DMS114 treated with DMSO at 0.1 percent for 48 hours (cell line): ENCODE results near the gene FANCM.
"Not testable (repeated sequence)": the region's sequence is repeated elsewhere in the genome, so short reads cannot be mapped to it uniquely, and the experiment has no call there.

Source experiments
- DNase-seq: peaks from one replicate; lab custom pipeline; 2025; ENCODE audit not compliant: unreplicated experiment; lab: John Stamatoyannopoulos, UW

FANCM gene

DNA sequence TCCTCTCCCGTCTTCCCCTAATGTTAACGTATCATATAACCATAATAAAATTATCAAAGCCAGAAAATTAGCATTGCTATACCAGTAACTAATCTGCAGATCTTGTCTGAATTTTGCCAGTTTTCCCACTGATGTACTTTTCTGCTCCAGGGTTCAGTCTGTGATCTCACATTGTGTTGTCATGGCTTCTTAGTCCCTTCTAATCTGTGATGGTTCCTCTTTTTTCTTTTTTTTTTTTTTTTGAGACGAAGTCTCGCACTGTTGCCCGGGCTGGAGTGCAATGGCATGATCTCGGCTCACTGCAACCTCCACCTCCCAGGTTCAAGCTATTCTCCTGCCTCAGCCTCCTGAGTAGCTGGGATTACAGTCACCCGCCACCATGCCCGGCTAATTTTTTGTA lies 6.4 kb downstream of the FANCM start:
- DNase-seq = not testable (repeated sequence)

DNA sequence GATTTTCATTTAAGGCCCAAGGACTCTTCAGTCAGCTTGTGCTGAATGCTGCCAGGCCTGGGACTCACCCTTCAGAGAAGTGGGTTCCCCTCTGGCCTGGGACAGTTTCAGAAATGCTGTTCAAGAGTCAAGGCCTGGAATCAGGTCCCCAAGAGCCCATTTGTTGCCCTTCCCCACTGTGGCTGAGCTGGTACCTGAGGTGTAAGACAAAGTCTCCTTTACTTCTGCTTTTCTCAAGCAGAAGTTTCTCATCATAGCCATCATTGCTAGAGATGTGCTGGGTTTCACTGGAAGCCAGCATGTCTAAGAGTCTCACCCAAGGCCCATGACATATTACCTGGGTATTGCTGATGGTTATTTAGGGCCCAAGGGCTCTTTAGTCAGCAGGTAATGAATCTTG lies 8.9 kb downstream of the FANCM start:
- no peak for DNase-seq

DNA sequence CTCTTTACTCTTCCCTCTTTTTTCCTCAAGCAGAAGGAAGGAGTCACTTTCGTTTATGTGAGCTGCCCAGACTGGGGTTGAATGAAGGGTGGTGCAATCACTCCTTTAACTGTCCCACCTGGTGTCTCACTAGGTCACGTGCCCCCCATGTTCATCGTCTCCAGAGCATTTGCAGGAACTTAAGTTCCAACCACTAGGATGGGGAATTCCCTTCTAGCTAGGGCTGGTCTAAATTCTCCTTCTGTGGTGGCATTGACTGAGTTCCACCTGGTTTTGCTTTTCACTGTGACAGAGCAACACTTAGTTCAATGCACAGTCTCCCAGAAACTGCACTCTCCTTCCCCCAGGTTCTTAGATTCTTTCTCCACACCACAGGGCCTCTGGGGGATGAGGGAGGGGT lies 9.5 kb downstream of the FANCM start:
- no peak for DNase-seq

DNA sequence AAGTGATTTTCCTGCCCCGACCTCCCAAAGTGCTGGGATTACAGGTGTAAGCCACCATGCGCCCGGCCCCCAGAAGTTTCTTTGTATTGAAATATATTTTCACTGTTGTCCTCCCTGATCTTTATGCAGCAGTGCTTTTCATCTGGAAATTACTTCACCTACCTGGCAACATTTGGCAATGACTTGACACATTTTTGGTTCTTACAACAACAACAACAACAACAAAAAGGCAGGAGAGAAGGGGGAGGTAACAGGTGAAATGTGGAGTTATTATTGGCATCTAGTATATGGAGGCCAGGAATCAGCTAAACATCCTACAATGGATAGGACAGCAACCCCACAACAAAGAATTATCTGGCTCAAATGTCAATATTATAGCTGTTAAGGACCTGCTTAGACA lies 13.9 kb downstream of the FANCM start:
- DNase-seq = no peak

DNA sequence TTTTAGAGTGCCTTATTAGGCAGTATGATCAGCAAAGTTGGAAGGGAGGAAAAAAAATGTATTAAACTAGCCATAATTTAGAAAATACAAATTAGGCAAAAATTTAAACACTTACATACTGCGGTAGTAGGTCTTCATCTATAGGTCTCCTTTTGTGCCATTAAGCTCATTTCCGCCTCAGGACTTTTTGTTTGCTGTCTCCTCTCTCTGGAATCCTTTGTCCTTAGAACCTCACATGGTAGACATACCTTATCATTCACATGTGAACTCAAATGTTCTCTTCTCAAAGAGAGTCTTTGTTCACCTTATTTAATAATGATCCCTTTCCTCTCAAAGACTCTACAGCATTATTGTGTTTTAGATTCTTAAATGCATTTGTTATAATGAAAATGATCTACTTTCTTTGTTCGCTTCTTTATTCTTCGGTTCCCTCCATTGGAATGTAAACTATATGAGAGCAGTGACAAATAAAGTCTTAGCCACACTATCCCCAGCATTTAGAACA lies 14.7 kb downstream of the FANCM start:
- DNase-seq = no peak

DNA sequence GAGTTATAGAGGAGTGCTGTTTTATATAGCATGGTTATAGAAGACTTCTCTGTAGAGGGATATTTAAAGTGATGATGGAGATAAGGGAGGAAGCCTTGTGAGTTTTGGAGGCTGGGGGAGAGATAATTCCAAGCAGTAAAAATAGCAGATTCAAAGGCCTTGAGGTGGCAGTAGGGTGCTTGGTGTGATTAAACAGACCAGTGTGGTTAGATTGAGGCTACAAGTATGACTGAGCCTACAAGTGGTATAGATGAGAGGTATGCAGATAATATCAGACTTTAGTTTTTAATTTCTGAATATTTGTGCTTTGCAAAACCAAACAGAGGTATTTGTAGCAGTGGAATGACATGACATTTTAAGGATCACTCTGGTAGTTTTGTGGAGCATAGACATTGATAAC lies 20.3 kb downstream of the FANCM start:
- DNase-seq = no peak

DNA sequence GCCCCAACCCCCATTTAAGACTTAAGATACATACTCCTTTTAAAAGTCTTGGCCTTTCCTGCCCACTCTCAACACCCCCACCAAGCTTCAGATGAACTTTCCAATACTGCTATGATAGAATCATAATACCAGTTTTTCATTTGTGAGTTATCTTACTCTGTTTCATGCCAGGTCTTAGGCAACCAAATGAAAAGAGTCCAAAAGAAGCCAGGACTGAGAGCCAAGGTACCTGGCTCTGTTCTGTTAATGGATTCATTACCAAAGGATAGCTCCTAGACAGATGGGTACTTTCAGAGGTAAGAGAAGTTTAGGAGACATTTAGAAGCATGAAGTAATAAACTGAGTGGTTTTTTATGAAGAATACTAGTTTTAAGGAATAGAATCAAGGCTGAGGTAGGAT lies 34.2 kb downstream of the FANCM start:
- no peak for DNase-seq

DNA sequence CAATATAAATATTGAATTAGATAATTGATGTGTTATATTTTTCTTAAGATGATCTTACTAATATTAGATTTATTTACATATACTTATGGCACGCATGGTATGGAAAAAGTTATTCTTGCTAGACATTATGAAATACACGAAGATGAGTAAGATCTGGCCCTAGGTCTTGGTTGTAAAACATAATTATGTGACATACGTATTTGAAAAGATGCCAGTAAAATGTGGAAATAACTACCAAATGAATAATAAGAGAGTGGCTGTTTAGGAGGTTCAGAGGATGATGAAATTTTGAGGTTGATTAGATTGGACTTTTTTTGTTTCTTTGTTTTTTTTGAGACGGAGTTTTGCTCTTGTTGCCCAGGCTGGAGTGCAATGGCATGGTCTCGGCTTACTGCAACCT lies 41.3 kb downstream of the FANCM start:
- DNase-seq = no peak

DNA sequence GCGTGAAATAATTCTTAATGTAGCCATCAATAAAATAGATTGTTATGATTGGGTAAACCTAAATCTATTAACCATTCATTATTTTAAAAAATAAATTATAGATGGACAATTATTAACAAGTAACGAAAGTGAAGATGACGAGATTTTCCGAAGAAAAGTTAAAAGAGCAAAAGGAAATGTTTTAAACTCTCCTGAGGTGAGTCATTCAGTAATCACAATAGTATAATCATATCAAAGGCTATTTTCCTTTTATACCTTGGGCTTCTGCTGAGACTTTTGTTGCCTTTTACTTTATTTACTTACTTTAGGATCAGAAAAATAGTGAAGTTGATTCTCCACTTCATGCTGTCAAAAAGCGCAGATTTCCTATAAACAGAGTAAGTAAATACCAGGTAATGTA lies 45.6 kb downstream of the FANCM start:
- DNase-seq = no peak

DNA sequence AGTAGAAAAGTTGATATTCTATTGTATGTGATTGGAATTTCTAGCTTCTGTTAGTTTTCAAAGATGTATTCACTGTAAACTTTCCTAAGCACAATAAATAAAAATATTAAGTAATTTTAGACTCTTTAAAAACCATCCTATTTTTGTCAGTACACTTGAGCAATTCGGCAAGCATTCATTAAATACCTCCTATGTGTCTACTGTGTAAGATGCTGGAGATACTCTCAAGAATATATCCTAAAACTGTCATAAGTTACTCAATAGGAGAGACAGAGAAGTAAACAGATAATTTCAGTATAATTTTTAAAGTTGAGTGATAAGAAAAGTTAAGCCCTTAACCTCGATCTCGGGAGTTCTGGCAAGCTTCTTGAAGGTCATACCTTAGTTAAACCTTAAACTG lies 46.1 kb downstream of the FANCM start:
- DNase-seq = no peak

DNA sequence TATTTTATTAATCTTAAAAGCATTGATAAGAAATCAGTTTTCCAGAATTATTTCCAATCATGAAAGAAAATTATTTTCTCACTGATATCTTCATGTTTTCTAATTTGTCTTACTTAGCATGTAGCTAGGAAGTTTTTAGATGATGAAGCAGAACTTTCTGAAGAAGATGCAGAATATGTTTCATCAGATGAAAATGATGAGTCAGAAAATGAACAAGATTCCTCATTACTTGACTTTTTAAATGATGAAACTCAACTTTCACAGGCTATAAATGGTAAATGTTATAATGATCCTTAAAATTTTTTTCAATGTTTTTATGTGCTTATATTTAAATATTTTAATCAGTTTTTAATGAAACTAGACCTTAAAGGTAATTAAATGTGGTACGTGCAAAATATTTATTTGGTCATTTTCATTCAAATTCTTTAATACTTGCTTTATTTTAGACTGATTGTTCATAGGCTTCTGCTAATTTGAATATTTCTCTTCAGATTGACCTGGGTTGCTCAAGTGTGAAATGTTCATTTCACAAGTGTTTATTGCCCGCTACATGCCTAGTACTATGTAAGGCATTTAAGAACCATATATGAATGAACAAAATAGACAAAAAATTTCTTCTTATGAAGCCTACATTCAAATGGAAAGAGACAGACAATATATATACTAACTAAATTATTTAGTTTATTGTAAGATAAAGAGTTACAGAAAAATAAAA lies 49.5 kb downstream of the FANCM start:
- DNase-seq = no peak

DNA sequence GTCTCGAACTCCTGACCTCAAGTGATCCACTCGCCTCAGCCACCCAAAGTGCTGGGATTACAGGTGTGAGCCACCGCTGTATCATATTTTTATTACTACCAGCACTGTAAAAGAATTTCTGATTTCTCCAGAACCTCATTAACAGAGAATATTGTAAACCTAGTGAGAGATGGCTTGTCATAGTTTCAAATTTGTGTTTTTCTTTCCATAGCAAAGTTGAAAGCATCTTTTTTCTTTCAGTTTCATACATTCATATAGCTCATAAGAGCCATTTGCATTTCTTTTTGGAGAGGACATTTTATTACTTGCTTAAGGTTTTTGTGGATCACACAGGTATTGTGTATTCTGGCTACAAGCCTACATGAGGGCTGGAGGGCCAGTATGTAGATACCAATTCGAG lies 59.2 kb downstream of the FANCM start:
- no peak for DNase-seq

DNA sequence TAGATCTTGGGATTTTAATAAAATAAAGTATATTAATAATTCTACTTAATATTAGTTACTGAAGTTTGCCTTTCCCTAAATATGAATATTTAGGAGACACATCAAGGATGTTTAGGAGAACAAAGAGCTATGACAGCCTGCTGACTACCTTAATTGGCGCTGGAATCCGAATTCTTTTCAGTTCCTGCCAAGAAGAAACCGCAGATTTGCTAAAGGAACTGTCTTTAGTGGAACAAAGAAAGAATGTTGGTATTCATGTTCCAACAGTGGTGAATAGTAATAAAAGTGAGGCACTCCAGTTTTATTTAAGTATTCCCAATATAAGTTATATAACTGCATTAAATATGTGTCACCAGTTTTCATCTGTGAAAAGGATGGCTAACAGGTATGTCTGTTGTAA lies 62.8 kb downstream of the FANCM start:
- DNase-seq = no peak

DNA sequence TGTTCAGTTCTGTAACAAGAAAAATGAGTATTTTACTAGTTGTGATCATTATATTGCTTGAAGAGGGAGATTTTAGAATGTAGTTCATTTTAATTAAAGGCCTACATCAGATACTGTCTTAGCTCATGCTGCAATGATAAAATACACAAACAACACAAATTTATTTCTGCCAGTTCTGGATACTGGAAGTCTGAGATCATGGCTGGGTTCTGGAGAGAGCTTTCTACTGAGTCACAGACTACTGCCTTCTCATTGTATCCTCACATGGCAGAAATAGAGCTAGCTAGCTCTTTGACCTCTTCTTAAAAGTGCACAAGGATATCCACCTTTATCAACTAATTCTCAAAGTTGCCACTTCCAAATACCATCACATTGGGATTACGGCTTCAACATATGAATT lies 63.5 kb downstream of the FANCM start:
- DNase-seq = no peak

DNA sequence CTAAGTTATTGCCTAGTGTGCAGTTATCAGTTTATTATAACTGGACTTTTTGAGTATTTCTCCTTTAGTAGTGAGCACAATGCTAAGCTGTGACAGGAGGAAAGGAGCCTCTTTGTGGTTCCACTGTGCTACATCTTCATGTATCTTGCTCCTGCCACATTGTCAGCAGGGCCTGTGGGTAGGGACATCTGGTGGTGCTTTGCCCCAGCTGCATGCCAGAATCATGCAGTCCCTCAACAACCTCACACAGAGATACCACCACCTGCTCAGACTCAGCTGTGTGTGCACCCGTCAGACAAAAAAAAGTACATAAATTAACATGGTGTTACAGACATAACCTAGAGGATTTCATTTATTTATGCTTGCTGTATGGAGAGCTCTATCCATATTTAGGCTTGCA lies 66.2 kb downstream of the FANCM start:
- no peak for DNase-seq

DNA sequence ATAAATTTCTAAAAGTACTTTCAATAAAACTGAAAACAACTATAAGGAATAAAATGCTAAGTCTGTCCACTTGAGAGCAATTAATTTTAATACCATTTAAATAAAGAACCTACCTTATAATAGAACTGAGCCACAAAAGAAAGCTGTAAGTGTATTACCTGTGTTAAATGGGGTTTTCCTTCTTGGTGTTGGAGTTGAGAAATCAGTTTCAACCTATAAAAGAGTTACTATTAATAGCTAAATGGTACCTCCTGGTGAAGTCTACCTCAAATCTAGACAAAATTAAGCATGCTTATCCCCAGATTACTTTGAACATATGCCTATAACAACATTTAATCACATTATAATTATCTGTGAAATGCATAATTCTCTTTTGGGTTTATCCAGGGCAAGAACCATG lies 68.5 kb downstream of the FANCM start:
- DNase-seq = no peak

DNA sequence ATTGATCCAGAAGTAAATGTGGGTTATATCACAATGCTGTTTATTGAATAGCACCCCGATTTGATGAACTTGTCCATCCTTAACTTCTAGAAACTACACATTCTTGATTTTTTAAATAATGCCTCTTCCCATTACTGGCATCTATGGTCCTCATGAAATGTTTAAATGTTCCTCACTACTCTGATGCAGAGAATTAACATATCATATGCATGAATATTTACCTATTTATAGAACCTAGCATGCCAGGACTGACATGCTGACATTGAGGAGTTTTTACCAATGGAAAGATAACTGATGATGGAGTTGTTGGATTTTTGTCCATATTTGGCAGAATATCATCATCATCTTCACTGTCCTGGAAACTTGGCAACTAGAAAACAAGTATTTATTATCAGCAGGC lies 74.4 kb downstream of the FANCM start:
- DNase-seq = no peak

DNA sequence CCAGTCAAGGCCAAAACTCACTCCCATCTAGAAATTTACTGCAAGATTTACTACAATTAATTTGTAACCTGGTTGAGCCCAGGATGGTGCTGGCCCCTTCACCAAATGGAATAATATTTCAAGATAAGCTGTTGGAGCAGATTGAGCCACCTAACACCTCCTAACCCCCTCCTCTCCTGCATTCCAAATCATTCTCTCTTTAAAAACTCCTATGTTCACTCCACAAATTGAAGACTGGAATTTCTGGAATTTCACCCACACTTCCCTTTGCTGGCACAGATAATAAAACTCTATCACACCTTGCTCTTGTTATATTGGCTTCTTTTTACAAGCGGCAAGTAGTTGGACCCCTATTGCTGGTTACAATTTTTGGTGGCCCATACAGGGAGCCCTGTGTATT lies 75.6 kb downstream of the FANCM start:
- DNase-seq = no peak

DNA sequence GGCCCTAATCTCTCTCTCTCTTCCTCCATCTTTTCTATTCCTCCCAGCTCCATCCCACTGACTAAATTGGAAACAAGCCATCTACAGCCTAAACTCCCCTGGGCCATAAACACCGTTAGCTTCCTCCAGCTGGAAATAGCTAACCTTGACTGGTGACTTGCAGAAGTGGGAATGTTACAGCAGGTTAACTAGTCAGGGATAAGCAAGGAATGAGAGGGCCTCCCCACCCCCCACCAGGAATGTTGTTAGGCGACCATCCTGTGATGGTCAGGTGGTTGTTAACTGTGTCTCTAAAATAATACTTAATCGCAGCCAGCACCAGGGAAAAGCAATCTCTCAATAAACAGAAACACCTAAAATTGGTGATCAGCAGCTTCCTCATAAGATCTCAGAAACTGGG lies 76.5 kb downstream of the FANCM start:
- no peak for DNase-seq

DNA sequence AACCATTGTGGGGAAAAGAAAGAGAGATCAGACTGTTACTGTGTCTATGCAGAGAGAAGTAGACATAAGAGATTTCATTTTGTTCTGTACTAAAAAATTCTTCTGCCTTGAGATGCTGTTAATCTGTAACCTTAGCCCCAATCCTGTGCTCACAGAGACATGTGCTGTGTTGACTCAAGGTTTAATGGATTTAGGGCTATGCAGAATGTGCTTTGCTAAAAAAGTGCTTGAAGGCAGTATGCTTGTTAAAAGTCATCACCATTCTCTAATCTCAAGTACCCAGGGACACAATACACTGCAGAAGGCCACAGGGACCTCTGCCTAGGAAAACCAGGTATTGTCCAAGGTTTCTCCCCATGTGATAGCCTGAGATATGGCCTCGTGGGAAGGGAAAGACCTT lies 78.0 kb downstream of the FANCM start:
- DNase-seq = not testable (repeated sequence)

DNA sequence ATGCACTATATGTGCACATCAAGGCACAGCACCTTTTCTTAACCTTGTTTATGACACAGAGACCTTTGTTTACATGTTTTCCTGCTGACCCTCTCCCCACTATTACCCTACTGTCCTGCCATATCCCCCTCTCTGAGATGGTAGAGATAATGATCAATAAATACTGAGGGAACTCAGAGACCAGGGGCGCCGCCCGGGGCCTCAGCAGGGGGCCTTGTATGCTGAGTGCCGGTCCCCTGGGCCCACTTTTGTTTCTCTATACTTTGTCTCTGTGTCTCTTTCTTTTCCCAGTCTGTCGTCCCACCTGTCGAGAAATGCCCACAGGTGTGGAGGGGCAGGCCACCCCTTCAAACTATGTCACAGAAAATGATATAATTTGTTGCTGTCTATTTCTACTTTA lies 78.6 kb downstream of the FANCM start:
- not testable (repeated sequence) for DNase-seq

DNA sequence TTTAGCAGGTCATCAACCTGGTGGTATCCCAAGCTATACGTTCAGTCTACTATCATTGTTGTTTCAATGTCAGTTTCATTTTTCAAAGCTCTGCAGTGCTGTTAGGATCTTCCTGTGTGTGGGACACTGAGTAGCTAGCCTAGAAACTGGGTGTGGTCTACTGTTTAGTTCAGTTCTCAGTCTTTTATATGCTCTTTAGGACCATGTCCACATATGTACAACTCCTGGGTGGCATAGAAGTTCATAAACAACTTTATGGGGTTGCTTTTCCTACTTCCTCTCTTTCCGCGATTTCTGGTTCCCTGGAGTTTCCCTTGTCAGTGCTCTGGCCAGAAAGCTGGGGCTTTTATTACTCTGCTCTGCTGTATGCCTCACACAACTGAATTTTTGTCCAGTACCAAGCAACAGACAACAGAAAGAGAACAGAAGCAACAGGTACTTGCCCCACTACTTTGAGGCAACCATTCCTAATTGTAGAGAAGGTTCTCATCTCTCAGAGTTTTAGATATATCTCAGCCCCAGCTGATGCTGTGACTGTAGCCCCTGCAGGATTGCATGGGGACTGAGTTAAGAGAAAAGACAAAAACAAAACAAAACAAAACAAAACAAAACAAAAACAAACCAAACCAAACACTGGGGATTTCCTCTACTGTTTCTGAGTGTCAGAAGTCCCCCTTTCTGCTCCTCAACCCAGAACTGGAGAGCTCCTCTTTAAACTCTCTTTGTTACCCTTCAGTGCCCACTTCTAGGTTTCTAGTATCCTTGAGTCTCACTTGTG lies 86.9 kb downstream of the FANCM start:
- DNase-seq = no peak

DNA sequence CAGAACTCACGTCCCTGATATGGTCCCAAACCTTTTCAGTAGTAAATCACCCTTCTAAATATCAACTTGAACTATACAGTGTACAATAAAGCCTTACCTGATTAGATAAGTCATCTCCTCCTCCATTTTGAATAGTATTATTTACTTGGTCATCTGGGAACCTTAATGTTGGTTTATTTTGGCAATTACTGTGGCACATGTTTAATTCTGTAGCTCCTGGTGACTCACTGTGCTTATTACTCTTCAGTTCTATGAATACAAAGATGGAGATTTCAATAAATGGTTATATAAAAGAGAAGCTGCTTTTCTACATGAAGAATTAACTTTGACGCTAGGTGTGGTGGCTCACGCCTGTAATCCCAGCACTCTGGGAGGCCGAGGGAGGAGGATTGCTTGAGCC lies 91.8 kb downstream of the FANCM start:
- DNase-seq = no peak
